Transverse colon (tissue), 4 donors: ENCODE results near the gene POU5F1. TPM values are rescaled to one million over a fixed set of nuclear protein-coding genes. Genes with fewer than 3 reads are reported as not detected.

Source experiments
- DNase-seq: peaks from one replicate; pipeline ENCODE4 v3.0.0-alpha.2; 2019
- H3K27ac ChIP-seq, 4 donors: fragments of 200-600 bp; sonication (generic); 2 replicates each; pipeline ENCODE4 v1.5.1; 2016 to 2018; ENCODE audit warnings: inconsistent platforms in 4 of 4
- H3K27me3 ChIP-seq: fragments of 200-600 bp; sonication (generic); 2 replicates; pipeline ENCODE4 v1.5.1; 2017; ENCODE audit warnings: inconsistent platforms
- H3K36me3 ChIP-seq, 4 donors: fragments of 200-600 bp; sonication (generic); 2 replicates each; pipeline ENCODE4 v1.5.1; 2017 to 2019; ENCODE audit warnings: inconsistent platforms in 4 of 4
- H3K4me1 ChIP-seq, 4 donors: fragments of 200-600 bp; sonication (generic); 2 replicates each; pipeline ENCODE4 v1.5.1; 2017 to 2020; ENCODE audit warnings: inconsistent platforms in 4 of 4
- H3K4me3 ChIP-seq, 4 donors: fragments of 200-600 bp; sonication (generic); 1 replicate in 1 of 4; 2 replicates in 3 of 4; pipeline versions ENCODE4 v1.5.1 to v1.6.1; 2017 to 2019; ENCODE audit warnings: inconsistent platforms in 4 of 4
- H3K9me3 ChIP-seq, 2 donors: fragments of 200-600 bp; sonication (generic); 2 replicates each; pipeline ENCODE4 v1.5.1; 2017 to 2019; ENCODE audit warnings: inconsistent platforms in 2 of 2
- CTCF ChIP-seq, 5 experiments: fragments of 200-600 bp in 3 of 5; fragments of 450-650 bp in 2 of 5; sonication (generic) in 3 of 5; IDR thresholded peaks; 1 replicate in 2 of 5; 2 replicates in 3 of 5; pipeline ENCODE4 v1.5.1; 2016 to 2017; ENCODE audit warnings: antibody characterized with exemption in 5 of 5, inconsistent platforms in 3 of 5, mild to moderate bottlenecking in 2 of 5, moderate library complexity in 1 of 5
- EP300 ChIP-seq: sonication (generic); formaldehyde crosslinking; IDR thresholded peaks from one replicate; pipeline ENCODE4 v1.6.1; 2017; ENCODE audit warnings: antibody characterized with exemption, low read depth
- POLR2A ChIP-seq: fragments of 450-650 bp; IDR thresholded peaks from one replicate; pipeline ENCODE4 v1.6.1; 2016; ENCODE audit warnings: antibody characterized with exemption, mild to moderate bottlenecking, moderate library complexity
- POLR2AphosphoS5 ChIP-seq, 3 donors: sonication (generic); formaldehyde crosslinking; IDR thresholded peaks; one replicate each; pipeline ENCODE4 v1.6.1; 2016; ENCODE audit warnings: antibody characterized with exemption in 3 of 3
- WGBS, 2 donors: methylation state at CpG; one replicate each; pipeline ENCODE4 v1.1.5; 2018; ENCODE audit warnings: low coverage in 1 of 2; 5-methylcytosine and 5-hydroxymethylcytosine counted together
- in situ Hi-C, 4 donors: fragments of 200-750 bp; cut with MboI; loops; one replicate each; pipeline versions ENCODE4 v1.15.0 to v1.15.1; 2017; ENCODE audit warnings: low sequenced_read_pairs in 3 of 4, low pct_ligation_motif_present in 1 of 4, low pct_unique_long_range_greater_than_20kb in 1 of 4
- intact Hi-C: fragments of 100-400 bp; cut with DNase I; formaldehyde crosslinking; loops from one replicate; pipeline ENCODE4 v1.15.1; 2023; ENCODE audit warnings: low total_unique reads
- total RNA-seq, 4 donors: library from RNA; depleted of rRNA; stranded (reverse); fragments of >200 nt; gene quantifications; one replicate each; pipeline ENCODE4 v1.1.0, GENCODE V29; 2016

The POU5F1 gene
- total RNA-seq, 4 donors from 2014 or later, result 11.5 to 434 (median 29.2) TPM

GRCh38 chr6:31130751-31131150 is 39.7 kb downstream of the POU5F1 start:
- Histone ChIP-seq H3K4me3 (no peak overlapping the region), H3K27ac (no peak overlapping the region), H3K36me3 (no peaks in the 10 kb centered on the region), H3K9me3 (no peaks in the 10 kb centered on the region), H3K4me1 (no peaks in the 10 kb centered on the region), H3K27me3 (no peaks in the 10 kb centered on the region)
- in situ Hi-C loops, result loop anchor here in 3 of 4 donors (10.0 kb wide), 3 partner anchors 64 to 314 kb away; no protein-coding TSS in a partner anchor
- intact Hi-C loops, result no loop called here
- no peak for DNase-seq
- 88 to 93% methylated on average over 1 to 3 of the region's 3 CpGs for WGBS, 2 donors
- TF ChIP-seq POLR2A (no peak), POLR2AphosphoS5 (IDR thresholded peaks at IDR 0.05) (no peak), CTCF (IDR thresholded peaks at IDR 0.05) (no peak), EP300 (no peak)

- H3K4me3 ChIP-seq, result no peak overlapping the region
- intact Hi-C loops, result no loop called here
- no peak for TF ChIP-seq POLR2AphosphoS5 (IDR thresholded peaks at IDR 0.05)
- TF ChIP-seq POLR2A, result no peak
- no peak for TF ChIP-seq CTCF (IDR thresholded peaks at IDR 0.05)
- H3K36me3 ChIP-seq, result no peaks in the 10 kb centered on the region
- no peak for DNase-seq
- H3K9me3 ChIP-seq, result no peaks in the 10 kb centered on the region
- no peaks in the 10 kb centered on the region for H3K27me3 ChIP-seq
- in situ Hi-C loops, result no loop called here
- H3K4me1 ChIP-seq, result no peaks in the 10 kb centered on the region
- 47 to 60% methylated on average over 2 to 4 of the region's 4 CpGs for WGBS, 2 donors
- H3K27ac ChIP-seq, result no peak overlapping the region
These were observed 41.4 kb downstream of the POU5F1 start for GRCh38 chr6:31129130-31129529.

GRCh38 chr6:31128093-31128676 is 42.3 kb downstream of the POU5F1 start:
- no peak overlapping the region for H3K4me3 ChIP-seq
- 4% methylated on average over 8 of the region's 8 CpGs; no CpG with 5 or more reads in 1 of the 2 donors for WGBS, 2 donors
- H3K27ac ChIP-seq, result no peak overlapping the region
- H3K36me3 ChIP-seq, result no peaks in the 10 kb centered on the region
- no peaks in the 10 kb centered on the region for H3K27me3 ChIP-seq
- intact Hi-C loops, result no loop called here
- in situ Hi-C loops, result no loop called here
- peak; percentile 80 for DNase-seq
- H3K4me1 ChIP-seq, result peaks cover 0 to 2% (median under 1%) of the 10 kb centered on the region in 4 donors
- H3K9me3 ChIP-seq, result no peaks in the 10 kb centered on the region
- TF ChIP-seq EP300 (no peak), CTCF (IDR thresholded peaks at IDR 0.05) (peak; percentile 74 to 90 (median 85))

- in situ Hi-C loops (no loop called here), intact Hi-C loops (no loop called here)
- WGBS, 2 donors, result 67 to 70% methylated on average over 2 to 16 of the region's 16 CpGs
- Histone ChIP-seq H3K4me3 (no peak overlapping the region), H3K27me3 (no peaks in the 10 kb centered on the region), H3K4me1 (peaks cover 0 to 12% (median 4%) of the 10 kb centered on the region in 4 donors), H3K9me3 (no peaks in the 10 kb centered on the region), H3K36me3 (no peaks in the 10 kb centered on the region), H3K27ac (no peak overlapping the region)
- DNase-seq, result no peak
- TF ChIP-seq CTCF (IDR thresholded peaks at IDR 0.05), result no peak
- TF ChIP-seq POLR2AphosphoS5 (IDR thresholded peaks at IDR 0.05), result no peak
- TF ChIP-seq POLR2A, result no peak
- TF ChIP-seq EP300, result no peak
These were observed 43.9 kb downstream of the POU5F1 start for GRCh38 chr6:31126396-31127175.
